Endothelial cell of umbilical vein (primary cell): Measurements from ENCODE around the gene IL1RL1.

Experiments
- EZH2 ChIP-seq: IDR thresholded peaks from 2 replicates; pipeline ENCODE4 v1.6.1; 2012; ENCODE audit warnings: borderline replicate concordance, low read depth, mild to moderate bottlenecking, moderate library complexity, low read length, inconsistent platforms; ENCODE audit not compliant: severe bottlenecking
- POLR2A ChIP-seq: IDR thresholded peaks from 2 replicates; pipeline ENCODE4 v1.6.1; 2012; ENCODE audit warnings: low read depth, mild to moderate bottlenecking, control low read depth, low read length
- POLR2AphosphoS5 ChIP-seq: IDR thresholded peaks from 2 replicates; pipeline ENCODE4 v1.6.1; 2012; ENCODE audit warnings: low read depth, mild to moderate bottlenecking, control low read depth, low read length, moderate library complexity; ENCODE audit not compliant: insufficient read depth
- TF ChIP-seq, protein P1 (sequence below), 2 donors: IDR thresholded peaks; 1 replicate in 1 of 2; 2 replicates in 1 of 2; pipeline ENCODE4 v1.5.1; 2011; ENCODE audit warnings: low read length in 2 of 2, mild to moderate bottlenecking in 2 of 2, moderate library complexity in 2 of 2, control low read depth in 1 of 2, inconsistent platforms in 1 of 2, low read depth in 1 of 2; ENCODE audit not compliant: insufficient read depth in 1 of 2; ENCODE audit errors: extremely low read depth in 1 of 2

DNA sequence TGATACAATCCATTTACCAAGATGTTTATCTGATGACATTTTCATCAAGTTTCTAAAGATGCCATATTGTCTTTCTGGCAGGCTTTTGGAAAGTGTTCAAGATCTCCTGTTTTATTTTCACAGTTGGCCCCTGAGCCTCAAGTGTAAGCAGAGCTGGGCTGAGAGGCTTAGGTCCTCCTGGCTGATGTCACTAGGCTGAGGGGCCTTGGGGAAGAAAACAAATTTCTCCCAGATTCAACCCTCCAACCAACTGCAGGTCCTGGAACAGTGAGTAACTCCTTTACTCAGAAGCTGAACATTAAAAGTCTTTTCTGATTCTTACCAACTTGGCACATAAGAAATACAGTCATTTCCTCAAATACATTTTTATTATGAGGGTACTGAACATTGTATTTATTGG, 14.9 kb upstream of the IL1RL1 start:
- TF ChIP-seq, protein P1, sequence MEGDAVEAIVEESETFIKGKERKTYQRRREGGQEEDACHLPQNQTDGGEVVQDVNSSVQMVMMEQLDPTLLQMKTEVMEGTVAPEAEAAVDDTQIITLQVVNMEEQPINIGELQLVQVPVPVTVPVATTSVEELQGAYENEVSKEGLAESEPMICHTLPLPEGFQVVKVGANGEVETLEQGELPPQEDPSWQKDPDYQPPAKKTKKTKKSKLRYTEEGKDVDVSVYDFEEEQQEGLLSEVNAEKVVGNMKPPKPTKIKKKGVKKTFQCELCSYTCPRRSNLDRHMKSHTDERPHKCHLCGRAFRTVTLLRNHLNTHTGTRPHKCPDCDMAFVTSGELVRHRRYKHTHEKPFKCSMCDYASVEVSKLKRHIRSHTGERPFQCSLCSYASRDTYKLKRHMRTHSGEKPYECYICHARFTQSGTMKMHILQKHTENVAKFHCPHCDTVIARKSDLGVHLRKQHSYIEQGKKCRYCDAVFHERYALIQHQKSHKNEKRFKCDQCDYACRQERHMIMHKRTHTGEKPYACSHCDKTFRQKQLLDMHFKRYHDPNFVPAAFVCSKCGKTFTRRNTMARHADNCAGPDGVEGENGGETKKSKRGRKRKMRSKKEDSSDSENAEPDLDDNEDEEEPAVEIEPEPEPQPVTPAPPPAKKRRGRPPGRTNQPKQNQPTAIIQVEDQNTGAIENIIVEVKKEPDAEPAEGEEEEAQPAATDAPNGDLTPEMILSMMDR (IDR thresholded peaks at IDR 0.05; ENCODE audit: extremely low read depth in 1 of 2, insufficient read depth in 1 of 2, low read depth in 1 of 2, low read length in 2 of 2), result no peak
- TF ChIP-seq POLR2AphosphoS5 (no peak), EZH2 (no peak), POLR2A (no peak)
